HUES64 (cell line): Measurements from ENCODE around the gene KASH5.
"Not testable (repeated sequence)": the region's sequence is repeated elsewhere in the genome, so short reads cannot be mapped to it uniquely, and the experiment has no call there.

Experiments
- H3K27ac ChIP-seq: 2 replicates; pipeline ENCODE4 v1.7.0; 2013; ENCODE audit warnings: low read depth, low read length, inconsistent platforms
- H3K27me3 ChIP-seq: 2 replicates; pipeline ENCODE4 v1.6.1; 2013; ENCODE audit warnings: mild to moderate bottlenecking, low read length; ENCODE audit not compliant: insufficient read depth
- H3K36me3 ChIP-seq: 2 replicates; pipeline ENCODE4 v1.6.1; 2013; ENCODE audit warnings: mild to moderate bottlenecking, low read length; ENCODE audit not compliant: insufficient read depth
- H3K4me1 ChIP-seq: 2 replicates; pipeline ENCODE4 v1.6.1; 2013; ENCODE audit warnings: mild to moderate bottlenecking, low read length, moderate library complexity; ENCODE audit not compliant: insufficient read depth
- H3K4me3 ChIP-seq: 2 replicates; pipeline ENCODE4 v1.5.1; 2013; ENCODE audit warnings: mild to moderate bottlenecking, low read length, moderate library complexity
- H3K9ac ChIP-seq: 2 replicates; pipeline ENCODE4 v1.6.1; 2013; ENCODE audit warnings: mild to moderate bottlenecking, low read depth, low read length
- H3K9me3 ChIP-seq: 2 replicates; pipeline ENCODE4 v1.6.1; 2013; ENCODE audit warnings: low read depth, low read length; ENCODE audit not compliant: insufficient read depth
- WGBS: fragments of 150-250, 120-280 bp; methylation state at CpG from one replicate; pipeline ENCODE4 v1.1.7; 2013; ENCODE audit warnings: missing lambda C conversion rate; 5-methylcytosine and 5-hydroxymethylcytosine counted together

Gene KASH5

DNA sequence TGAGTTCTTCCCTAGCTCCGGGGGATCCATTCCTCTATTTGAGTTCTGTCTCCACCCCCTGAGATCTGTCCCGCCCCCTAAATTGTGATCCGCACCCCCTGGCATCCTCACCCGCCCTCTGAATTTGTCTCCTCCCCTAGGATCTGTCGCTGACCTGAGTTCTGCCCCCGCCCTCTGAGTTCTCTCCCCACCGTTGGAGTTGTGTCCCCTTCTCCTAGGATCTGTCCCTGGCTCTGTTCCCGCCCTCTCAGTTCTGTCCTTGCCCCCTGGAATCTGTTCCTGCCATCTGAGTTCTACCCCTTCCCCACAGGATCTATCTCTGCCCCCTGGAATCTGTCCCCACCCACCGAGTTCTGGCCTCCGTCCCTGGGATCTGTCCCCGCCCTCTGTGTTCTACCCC is 54.3 kb downstream of the KASH5 start:
- Histone ChIP-seq H3K27ac (no peak overlapping the region), H3K9ac (no peak overlapping the region), H3K9me3 (no peaks in the 10 kb centered on the region), H3K36me3 (peaks cover 9% of the 10 kb centered on the region), H3K27me3 (peaks cover 51% of the 10 kb centered on the region), H3K4me3 (peak overlapping the region; percentile 48), H3K4me1 (no peaks in the 10 kb centered on the region)
- 6% methylated on average over 11 of the region's 11 CpGs for WGBS

- H3K4me1 ChIP-seq: no peaks in the 10 kb centered on the region
- H3K9ac ChIP-seq: peak overlapping the region; percentile 67
- H3K4me3 ChIP-seq: peak overlapping the region; percentile 81
- H3K9me3 ChIP-seq: no peaks in the 10 kb centered on the region
- peaks cover 11% of the 10 kb centered on the region for H3K36me3 ChIP-seq
- WGBS: under 1% methylated on average over 43 of the region's 43 CpGs
- peaks cover 46% of the 10 kb centered on the region for H3K27me3 ChIP-seq
- peak overlapping the region; percentile 89 for H3K27ac ChIP-seq
These were observed 54.8 kb downstream of the KASH5 start for GRCh38 chr19:49442771-49443365.

GRCh38 chr19:49443366-49444099 is 55.5 kb downstream of the KASH5 start:
- H3K27me3 ChIP-seq: peaks cover 39% of the 10 kb centered on the region
- 0 out of 2 replicates have a peak, but pooled peaks cover 3% of the 10 kb centered on the region for H3K4me1 ChIP-seq
- H3K9me3 ChIP-seq: no peaks in the 10 kb centered on the region
- H3K4me3 ChIP-seq: peak overlapping the region; percentile 81
- WGBS: under 1% methylated on average over 46 of the region's 47 CpGs
- peak overlapping the region; percentile 89 for H3K27ac ChIP-seq
- peaks cover 15% of the 10 kb centered on the region for H3K36me3 ChIP-seq
- H3K9ac ChIP-seq: peak overlapping the region; percentile 67

- H3K36me3 ChIP-seq: peaks cover 22% of the 10 kb centered on the region
- H3K27me3 ChIP-seq: peaks cover 32% of the 10 kb centered on the region
- H3K4me3 ChIP-seq, H3K27ac ChIP-seq, H3K9ac ChIP-seq, H3K4me1 ChIP-seq, H3K9me3 ChIP-seq: not testable (repeated sequence)
- 79% methylated on average over 5 of the region's 5 CpGs for WGBS
These were observed 56.2 kb downstream of the KASH5 start for GRCh38 chr19:49444100-49444700.

- H3K4me1 ChIP-seq: peaks cover 7% of the 10 kb centered on the region; the same call in 1 of the 2 replicates
- H3K9ac ChIP-seq: no peak overlapping the region
These were observed 57.9 kb downstream of the KASH5 start for GRCh38 chr19:49445997-49446396.

GRCh38 chr19:49447485-49448431 is 59.7 kb downstream of the KASH5 start:
- Histone ChIP-seq H3K9ac (no peak overlapping the region), H3K27ac (no peak overlapping the region), H3K27me3 (no peaks in the 10 kb centered on the region), H3K9me3 (no peaks in the 10 kb centered on the region), H3K4me3 (no peak overlapping the region), H3K36me3 (peaks cover 34% of the 10 kb centered on the region), H3K4me1 (peaks cover 7% of the 10 kb centered on the region; the same call in 1 of the 2 replicates)
- WGBS: 89% methylated on average over 32 of the region's 32 CpGs

More at GRCh38 chr19:49445997-49446396, 57.9 kb downstream of the KASH5 start:
- no peaks in the 10 kb centered on the region for H3K9me3 ChIP-seq
- peaks cover 14% of the 10 kb centered on the region for H3K27me3 ChIP-seq
- H3K27ac ChIP-seq: no peak overlapping the region
- H3K36me3 ChIP-seq: peaks cover 34% of the 10 kb centered on the region
- no peak overlapping the region for H3K4me3 ChIP-seq
- 75% methylated on average over 3 of the region's 3 CpGs for WGBS

- 95% methylated on average over 6 of the region's 6 CpGs for WGBS
- H3K36me3 ChIP-seq: peaks cover 34% of the 10 kb centered on the region
- H3K4me1 ChIP-seq: peaks cover 7% of the 10 kb centered on the region; the same call in 1 of the 2 replicates
- no peaks in the 10 kb centered on the region for H3K9me3 ChIP-seq
- H3K27ac ChIP-seq: no peak overlapping the region
- no peaks in the 10 kb centered on the region for H3K27me3 ChIP-seq
- no peak overlapping the region for H3K4me3 ChIP-seq
- H3K9ac ChIP-seq: no peak overlapping the region
These were observed 60.4 kb downstream of the KASH5 start for GRCh38 chr19:49448432-49448786.

- WGBS: 89% methylated on average over 7 of the region's 7 CpGs
- H3K4me3 ChIP-seq: peak overlapping the region; percentile 81
- peaks cover 13% of the 10 kb centered on the region; the same call in 1 of the 2 replicates for H3K4me1 ChIP-seq
- peak overlapping the region; percentile 94; the same call in 1 of the 2 replicates for H3K9ac ChIP-seq
- H3K27ac ChIP-seq: no peak overlapping the region
- no peaks in the 10 kb centered on the region for H3K27me3 ChIP-seq
- H3K36me3 ChIP-seq: peaks cover 34% of the 10 kb centered on the region
- H3K9me3 ChIP-seq: no peaks in the 10 kb centered on the region
These were observed 62.4 kb downstream of the KASH5 start for GRCh38 chr19:49450405-49450804.

DNA sequence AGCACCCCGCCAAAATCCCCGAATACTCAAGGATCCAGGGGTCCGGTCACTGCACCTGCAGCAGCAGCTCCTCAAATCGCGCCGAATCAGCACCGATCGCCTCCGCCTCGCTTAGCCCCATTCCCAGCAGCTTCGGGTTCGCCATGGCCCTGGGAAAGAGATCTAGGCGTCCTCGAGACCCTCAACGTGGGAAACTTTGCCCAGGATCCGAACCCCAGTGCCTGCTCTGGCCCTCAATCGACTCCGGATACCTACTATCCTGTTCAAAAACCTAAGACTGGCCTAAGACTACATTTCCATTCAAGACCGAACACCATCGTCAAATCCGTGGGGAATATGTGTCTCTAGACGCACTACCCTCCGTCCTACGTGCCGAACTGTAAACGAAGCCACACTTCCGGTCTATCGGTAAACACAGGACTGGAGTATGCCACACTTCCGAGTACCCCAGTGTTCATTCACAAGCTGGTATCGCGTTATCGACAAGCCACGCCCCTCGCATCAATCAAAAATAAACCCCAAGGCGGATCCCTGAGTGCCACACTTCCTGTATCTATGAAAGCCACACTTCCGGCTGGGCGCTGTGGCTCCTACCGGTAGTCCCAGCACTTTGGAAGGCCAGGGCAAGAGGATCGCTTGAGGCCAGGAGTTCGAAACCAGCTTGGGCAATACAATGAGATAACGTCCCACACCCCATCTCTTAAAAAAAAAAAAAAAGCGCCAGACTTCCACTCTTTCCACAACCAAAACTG is 63.6 kb downstream of the KASH5 start, which contains the start of gene PIH1D1:
Gene PIH1D1, minus strand, starts transcription at position 385 of the 752 bp plus-strand sequence. Its CDS starts 240 bp downstream, at position 145.
- Histone ChIP-seq H3K27me3 (no peaks in the 10 kb centered on the region), H3K4me1 (peaks cover 13% of the 10 kb centered on the region; the same call in 1 of the 2 replicates), H3K36me3 (peaks cover 32% of the 10 kb centered on the region), H3K4me3 (peak within 1 kb of the TSS; percentile 81), H3K27ac (peak within 1 kb of the TSS; percentile 97), H3K9ac (peak within 1 kb of the TSS; percentile 94), H3K9me3 (no peaks in the 10 kb centered on the region)
- WGBS: under 1% methylated on average over 42 of the region's 42 CpGs
